HL-60/S4 treated with retinoic acid at 250 ng/mL for 4 days and 3 days (cell line): Measurements from ENCODE around the gene LRRC4B.

ENCODE experiments used
- in situ Hi-C: fragments of 300-500 bp; cut with MboI; formaldehyde crosslinking; loops from 2 replicates; pipeline ENCODE4 v1.7.0; 2022; ENCODE audit warnings: low sequenced_read_pairs

Gene LRRC4B

DNA sequence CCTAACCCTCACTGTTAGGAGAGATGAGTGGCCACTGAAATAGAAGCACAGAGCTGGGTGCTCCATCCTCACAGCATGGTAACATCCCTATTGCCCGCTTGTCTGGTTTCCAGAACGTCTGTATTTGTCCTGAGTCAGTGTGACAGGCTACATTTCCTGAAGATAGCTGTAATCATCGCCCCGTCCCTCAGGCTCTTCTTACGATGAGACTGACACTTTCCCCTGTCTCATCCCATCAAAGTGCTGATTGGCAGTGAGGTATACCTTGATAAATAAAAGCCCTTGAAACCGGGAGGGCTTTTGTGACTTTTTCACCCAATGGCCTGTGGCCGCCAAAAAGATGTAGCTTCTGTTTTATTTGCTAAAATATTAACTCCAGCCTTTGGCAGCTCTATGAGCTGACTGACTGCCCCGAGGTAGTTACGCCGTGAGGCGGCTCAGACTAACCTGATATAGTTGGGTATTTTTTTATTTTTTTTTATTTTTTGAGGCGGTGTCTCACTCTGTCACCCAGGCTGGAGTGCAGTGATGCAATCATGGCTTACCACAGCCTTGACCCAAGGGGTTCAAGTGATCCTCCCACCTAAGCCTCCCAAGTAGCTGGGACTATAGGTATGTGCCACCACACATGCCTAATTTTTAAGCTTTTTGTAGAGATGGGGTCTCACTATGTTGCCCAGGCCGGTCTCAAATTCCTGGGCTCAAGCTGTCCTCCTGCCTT lies 5.7 kb upstream of the LRRC4B start:
- in situ Hi-C loops: no loop called here

DNA sequence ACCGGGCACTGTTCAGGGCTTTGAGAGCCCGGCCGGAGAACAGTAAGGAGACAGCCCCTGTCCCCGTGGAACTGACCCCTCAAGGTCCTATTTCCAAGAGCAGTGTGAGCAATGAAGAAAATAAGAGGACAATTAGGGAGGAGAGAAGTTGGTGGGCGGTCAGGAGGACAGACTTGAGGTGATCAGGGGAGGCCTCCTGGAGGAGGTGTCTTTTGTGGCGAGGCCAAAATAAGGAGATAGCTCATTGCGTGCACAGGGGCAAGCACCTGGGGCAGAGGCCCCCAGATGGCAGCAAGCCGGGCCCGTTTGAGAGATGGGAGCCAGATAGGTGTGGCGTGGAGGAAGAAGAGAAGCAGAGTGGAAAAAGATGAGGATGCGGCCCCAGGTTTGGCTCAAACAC lies 2.8 kb upstream of the LRRC4B start:
- in situ Hi-C loops: no loop called here

DNA sequence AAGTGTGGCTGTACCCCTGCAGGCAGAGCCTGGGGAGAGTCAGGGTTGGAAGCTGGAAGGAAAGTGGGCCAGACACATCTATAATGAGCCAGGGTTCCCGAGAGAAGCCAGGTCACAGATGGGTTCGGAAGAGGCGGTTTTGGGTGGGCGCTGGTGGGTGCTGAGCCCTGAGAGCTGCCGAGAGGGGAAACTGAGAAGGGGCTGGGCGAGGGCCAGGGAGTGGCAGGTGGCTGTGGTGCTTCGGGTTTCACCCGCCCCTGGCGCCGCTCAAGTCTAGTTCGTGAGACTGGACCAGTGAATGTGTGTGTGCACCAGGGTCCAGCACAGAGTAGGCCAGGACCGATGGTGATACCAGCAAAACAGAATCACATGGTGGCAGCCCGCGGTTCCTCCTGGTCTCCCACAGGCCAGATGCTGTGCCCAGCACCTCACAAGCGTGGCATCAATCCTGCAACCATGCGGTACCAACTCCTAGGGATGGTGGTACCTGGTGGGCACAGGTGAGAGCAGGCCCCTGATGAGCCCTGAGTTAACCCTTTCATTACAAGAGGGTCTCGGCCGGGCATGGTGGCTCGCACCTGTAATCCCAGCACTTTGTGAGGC lies 1.8 kb upstream of the LRRC4B start:
- in situ Hi-C loops: no loop called here

DNA sequence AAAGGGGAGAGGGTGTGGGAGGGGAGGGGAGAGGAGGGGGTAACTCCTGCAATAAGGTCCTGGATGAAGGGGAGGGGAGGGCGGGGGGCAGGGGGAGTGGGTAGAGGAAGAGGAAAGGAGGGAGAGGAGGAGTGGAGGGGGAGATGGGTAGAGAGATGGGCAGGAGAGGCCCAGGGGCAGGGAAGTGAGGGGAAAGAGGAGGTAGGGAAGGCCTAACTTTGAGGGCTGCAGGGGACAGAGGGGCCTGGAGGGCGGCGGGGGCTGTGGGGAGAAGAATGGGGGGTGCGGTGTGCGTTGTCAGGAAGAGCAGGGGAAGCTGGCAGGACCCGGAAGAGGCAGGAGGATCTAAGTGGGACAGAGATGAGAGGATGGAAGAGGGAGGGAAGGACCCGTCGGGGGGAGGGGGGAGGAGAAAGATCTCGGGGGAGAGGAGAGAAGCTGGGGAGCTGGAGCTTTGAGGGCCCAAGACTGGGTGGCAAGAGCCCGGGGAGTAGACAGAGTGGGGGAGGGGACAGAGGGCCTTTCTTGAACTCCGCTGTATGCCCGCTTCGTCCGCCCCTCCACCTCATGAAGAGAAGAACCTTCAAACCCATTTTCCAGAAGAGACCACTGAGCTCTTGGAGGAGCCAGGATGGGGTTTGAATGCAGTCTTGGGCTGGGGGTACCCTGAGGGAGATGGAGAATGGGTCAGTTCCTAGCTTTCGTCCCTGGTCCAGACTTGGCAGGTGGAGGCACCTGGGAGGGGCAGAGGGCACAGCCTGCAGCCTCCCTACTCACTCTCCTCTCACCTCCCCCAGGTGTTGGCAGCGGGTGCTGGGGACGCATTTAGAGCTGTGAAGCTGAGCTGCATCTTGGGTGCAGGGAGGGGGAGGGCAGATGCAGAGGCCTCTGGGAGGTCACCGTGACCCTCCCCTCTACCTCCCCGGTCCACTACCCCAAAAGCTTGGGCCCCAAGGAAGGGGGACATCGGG lies 778 bp upstream of the LRRC4B start:
- in situ Hi-C loops: no loop called here

DNA sequence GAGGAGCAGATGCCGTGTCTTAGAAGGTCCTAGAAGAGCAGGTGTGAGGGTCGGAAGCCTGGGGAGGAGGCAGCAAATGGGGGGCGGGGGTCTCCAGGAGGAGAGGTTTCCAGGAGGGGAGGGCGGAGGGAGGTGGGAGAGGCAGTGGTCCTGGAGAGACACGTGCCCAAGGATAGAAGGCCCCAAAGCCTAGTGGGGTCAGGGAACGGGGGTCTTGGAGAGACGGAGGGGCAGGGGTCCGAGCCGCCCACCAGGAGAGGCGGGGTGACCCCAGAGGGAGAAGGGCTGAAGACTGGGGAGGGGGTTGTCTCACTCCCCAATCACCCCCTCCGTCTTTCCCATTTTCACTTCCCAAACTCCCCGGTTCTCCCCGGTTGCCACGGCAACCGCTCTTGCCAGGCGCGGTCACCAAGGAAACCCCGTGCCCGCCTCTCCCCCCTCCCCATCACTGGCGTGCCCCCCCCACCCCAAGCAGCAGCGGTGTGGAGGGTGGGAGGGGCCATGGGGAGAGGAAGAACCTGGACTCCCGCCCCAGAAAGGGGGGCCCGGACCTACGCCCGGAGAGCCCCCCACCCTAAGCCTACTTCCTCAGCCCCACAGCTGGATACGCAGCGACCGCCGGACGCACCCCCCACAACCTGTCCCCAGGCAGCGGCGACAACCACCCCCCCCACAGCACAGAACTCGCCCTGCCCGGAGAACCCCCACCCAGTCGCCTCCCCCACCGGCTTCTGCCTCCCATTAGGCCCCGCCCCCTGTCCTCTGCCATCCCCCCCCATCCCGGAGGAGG lies 988 bp downstream of the LRRC4B start:
- in situ Hi-C loops: no loop called here

DNA sequence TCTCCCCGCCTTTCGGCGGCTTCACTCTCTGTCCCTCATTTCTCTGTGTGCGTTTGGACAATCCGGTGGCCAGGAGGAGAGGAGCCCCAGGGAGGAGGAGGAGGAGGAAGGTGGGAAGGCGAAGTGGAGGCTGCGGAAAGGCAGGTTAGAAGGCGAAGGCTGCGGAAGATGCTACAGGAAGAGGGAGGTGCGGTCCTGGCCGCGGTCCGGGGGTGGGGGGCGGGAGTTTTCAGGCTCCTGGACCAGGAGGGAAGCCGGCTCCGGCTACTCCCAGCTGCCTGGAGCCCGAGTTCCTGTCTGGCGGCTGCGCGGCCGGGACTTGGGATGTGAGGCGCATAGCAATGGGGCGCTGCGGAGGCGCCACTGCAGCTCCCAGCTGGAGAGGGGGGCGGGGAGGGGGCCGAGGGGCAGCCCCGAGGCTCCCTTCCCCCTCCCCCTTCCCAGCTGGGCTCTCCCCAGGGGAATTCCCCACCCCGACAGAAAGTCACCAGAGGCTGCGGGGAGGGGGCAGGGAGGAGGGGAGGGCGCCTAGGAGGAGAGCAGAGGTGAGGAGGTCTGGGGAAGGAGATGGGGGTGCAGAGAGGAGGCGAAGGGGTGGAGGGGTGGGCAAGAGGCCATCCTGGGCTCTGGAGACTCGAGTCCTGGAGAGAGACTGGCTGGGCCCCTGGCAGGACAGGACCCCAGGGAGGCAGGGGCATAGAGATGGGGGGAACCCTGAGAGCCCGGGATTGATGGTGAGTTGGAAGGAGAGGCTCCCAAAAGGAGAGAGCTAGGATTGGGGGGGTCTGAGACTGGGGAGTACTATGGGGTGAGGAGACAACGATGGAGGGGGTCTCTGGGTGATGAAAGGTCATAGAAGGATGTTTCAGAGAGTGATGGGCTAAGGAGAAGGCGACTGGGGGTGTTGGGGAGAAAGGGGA lies 2.0 kb downstream of the LRRC4B start:
- in situ Hi-C loops: no loop called here

DNA sequence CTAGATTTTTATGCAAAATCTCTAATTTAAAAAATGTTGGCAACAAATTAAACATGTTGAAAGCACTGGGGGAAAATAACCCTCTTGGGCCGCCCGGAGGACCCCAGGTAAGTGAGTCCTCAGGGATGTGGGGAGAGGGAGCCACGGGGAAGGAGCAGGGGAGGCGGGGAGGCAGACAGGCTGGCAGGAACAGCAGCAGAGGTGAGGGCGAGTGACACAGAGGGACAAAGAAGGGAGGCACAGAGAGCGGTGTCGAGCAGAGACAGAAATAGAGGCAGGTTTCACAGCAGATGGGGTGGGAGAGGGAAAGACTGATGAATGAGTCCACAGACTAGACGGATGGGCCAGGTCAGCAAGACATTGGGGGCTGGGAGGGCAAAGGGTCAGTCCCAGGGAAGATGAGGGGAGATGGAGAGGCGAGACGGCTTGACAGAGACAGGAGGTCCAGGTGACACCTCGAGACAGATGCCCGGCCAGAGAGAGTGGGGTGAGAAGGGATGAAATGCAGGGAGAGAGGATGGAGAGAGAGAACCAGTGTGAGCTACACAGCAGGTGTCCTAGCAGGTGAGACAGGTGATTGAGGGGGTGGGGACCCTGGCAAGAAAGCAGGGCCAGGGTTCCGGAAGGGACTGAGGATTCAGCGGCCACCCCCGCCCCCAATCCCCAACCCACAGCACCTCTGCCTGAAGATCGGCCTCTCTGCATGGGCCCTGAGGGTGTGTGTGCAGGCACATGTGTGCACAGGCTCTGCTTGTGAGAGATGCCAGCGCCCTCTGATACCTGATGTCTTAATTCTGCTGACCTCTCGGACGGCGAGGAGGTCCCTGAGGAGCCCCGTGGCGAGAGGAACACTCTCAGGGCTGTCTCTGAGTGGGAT lies 3.8 kb downstream of the LRRC4B start:
- in situ Hi-C loops: no loop called here

DNA sequence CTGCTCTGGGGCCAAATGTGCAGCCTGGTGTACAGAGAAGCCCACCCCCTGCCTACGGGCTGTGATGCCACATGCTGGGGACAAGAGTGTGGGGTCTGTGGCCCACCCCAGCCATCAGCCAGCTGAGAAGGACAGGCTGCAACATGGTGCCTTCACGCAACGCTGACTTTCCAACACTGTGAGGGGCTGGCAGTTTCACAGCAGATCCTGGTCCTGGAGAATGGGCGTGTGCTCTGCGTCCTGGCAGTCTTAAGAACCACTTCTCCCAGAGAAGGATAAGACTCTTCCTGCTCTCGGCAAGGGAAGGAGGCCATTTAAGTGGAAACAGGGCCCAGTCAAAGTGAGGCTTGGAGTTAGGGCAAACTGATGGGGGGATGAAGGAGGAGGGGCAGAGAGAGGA lies 4.6 kb downstream of the LRRC4B start:
- in situ Hi-C loops: no loop called here

DNA sequence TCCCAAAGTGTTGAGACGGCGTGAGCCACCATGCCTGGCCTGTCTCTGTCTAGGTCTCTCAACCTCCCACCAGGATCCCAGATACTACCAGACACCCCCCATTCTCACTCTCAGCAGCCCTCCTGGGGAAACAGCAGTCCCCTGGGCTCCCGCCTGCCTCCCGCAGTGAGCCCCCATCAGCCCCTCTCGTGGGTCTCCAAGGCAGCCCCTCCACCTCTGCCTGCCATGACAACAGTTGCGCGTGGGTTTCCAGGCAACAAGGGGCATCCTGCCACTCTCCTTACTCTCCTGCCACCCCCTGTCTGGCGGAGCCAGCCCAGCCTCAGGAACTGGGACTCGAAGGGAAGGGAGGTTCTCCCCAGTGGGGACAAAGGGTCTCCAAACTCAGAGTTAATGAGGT lies 5.2 kb downstream of the LRRC4B start:
- in situ Hi-C loops: no loop called here

DNA sequence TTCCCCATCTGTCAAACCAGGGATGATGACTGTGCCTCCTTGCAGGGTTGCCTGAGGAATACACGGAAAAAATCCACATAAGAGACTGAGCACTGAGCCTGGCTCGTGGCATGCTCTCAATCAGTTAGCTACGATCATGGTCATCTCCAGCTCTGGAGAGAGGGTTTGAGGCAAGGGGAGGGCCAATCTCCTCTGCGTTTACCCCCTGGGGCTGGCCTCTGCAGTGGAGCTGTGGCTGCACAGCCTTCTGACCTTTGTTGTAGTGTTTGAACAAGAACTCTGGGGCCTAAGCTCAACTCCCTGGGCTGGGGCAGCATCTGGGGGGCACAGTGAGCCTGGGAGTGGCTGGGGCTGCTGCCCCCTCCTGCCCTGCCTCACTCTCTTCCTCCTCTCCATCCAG lies 5.9 kb downstream of the LRRC4B start:
- in situ Hi-C loops: no loop called here

DNA sequence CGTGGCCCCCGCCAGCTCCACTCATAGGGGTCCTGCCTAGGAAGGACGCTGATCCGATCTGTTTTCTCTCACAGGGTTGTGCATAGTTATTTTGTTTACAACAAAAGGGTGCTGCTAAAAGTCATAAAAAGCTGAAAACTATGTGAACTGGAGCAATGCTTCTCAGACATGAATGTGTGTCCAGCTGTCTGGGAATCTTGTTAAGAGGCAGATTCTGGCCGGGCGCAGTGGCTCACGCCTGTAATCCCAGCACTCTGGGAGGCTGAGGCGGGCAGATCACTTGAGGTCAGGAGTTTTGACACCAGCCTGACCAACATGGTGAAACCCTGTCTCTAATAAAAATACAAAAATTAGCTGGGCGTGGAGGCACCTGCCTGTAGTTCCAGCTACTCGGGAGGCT lies 8.6 kb downstream of the LRRC4B start:
- in situ Hi-C loops: no loop called here

DNA sequence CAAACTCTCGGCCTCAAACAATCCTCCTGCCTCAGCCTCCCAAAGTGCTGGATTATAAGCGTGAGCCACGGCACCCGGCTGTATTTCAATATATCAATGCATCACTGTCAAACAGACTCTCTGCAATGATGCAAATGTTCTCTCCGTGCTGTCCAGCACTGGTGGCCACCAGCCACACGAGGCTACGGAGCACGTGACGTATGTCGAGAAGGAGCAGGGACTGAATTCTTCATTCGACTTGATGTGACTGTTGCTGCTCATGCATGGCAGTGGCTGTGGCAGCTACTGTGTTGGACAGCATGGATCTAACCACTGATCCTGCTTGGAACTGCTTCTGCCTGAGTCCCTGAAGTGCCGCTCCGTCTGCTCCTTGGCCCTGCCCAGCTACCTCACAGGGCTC lies 9.8 kb downstream of the LRRC4B start:
- in situ Hi-C loops: no loop called here

DNA sequence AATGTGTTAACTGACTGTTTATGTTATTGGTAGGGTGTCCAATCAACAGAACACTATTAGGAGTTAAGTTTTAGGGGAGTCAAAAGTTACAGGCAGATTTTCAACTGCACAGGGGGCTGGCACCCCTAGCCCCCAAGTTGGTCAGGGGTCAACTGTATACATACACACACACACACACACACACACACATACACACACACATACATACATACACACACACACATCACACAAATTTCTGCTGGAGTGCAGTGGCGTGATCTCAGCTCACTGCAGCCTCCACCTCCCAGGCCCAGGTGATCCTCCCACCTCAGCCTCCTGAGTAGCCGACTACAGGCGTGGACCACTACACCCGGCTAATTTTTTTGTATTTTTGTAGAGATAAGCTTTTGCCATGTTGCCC lies 10.2 kb downstream of the LRRC4B start:
- in situ Hi-C loops: no loop called here

DNA sequence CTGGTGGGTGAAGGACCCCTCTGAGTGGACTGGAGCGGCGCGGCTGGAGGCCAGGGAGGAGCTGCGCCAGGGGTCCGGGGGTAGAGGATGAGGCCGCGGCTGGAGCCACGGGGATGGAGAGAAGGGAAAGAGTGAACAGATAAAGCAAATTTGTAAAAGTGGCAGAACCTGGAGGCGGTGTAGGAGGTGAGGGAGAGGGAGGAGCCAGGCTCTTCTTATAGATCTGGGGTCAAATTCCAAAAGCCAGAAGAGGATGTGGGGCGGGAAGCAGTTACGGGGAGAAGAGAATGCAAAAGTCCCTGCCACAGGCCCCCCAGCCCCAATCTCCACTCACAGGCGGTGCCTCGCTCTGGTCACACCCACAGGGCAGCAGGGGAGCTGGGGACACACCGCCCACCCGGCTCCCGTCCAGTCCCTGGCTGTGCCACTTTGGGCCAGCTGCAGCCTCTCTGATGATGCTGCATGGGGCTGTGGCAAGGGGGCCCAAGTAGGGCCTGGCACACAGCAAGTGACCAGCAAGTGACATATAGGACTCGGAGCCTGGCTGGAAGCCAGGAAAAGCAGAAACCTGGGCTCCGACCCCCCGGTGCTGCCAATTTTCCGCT lies 11.1 kb downstream of the LRRC4B start:
- in situ Hi-C loops: no loop called here

DNA sequence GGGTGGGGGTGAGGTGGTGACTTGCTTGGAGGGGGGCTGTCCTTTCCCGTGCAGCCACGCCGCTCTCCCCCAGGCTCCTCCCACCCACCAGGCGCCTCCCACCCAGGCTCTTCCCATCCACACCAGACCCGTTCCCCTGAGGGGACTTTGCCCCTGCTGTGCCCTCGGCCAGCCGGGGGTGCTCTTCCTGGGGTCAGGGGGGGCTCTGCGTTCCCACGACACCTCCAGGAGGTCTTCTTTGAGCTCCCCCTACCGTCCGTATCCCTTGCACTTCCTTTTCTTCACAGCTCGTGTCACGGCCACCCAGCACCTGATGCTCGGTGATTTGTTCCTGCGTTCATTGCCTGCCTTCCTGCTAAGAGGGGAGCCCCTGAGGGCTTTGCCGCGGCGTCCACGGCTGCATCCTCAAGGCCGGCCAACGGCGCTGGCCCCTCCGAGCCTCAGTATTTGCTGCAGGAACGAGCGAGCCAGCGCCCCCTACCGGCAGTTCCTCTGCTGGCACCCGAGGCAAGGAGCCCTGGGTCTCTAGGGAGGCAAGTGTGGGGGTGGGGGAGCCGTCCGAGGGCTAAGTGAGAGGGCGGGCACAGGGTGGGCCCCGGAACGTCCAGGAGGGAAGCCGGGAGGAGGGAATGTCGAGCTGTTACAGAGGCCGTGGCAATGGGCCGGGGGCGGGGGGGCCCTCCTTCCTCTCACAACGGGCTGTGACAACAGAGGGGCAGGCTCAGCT lies 11.8 kb downstream of the LRRC4B start:
- in situ Hi-C loops: no loop called here

DNA sequence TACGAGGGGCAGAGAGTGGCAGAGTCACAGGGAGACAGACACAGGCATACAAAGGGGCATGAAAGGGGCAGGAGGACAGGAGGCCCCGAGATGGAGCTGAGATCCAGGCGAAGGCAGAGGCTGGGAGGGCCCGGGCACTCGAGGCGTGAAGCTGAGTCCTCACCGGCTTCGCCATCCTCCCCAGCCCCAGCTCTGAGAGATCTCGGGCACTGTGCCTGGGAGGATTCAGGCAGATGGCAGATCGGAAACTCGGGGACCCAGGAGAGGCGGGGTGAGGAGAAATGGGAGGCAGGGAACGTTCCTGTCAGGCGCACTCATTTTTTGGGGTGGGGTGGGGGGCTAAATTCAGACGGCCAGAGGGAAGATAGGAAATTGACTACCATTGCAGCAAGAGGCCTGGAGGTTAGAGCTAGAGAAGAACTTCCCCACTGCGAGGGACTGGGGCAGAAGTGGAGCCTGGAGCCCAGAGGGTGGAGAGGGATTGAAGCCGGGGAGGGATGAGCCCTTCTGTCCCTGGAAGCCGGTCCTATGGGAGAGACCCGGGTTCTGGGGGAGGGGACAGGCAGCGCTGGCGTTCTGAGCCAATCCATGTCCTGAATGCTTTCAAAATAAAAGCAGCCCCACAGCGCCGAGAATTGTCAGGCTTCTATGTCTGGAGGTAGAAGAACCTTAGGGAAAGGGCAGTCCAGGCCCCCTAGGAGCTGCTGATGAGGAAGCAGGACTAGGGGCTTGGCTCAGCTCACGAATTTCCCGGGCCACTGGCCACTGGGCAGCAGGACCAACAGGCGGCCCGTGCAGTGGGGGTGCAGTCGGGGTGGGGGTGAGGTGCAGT lies 12.6 kb downstream of the LRRC4B start:
- in situ Hi-C loops: no loop called here

DNA sequence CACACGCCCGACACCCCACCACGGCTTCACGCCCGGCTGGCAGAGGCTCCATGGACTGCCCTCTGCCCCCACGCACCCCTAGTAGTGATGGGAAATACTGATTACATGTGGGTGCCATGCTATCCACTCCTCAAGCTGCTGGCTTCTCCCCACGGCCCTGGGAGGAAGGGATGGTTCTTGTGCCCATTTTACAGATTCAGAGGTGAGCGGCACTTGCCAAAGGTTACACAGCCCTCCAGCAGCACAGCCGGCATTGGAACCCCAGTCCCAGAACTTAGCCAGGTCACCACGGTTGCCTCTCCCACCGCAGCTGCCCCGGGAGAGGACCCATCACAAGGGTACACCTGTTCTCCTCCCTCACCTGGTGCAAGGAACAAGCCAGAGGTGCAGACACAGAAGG lies 13.2 kb downstream of the LRRC4B start:
- in situ Hi-C loops: no loop called here
